Activated T-cell treated with anti-CD3 and anti-CD28 coated beads, Interleukin-2, amount 50 U/mL, for 72 hours (primary cell): Measurements from ENCODE around the gene SCD5. TPM values are rescaled to one million over a fixed set of nuclear protein-coding genes. Genes with fewer than 3 reads are reported as not detected.

ENCODE experiments used
- ATAC-seq, 2 donors: fragments of 150-1000 bp; cut with Tn5 transposase; replicated peaks in 1 of 2; 2 replicates each; pipeline ENCODE4 v1.10.0; 2021; ENCODE audit warnings: moderate library complexity in 2 of 2, mild to moderate bottlenecking in 1 of 2
- DNase-seq, 2 donors: peaks; one replicate each; pipeline ENCODE4 v3.0.0; 2021 to 2022; ENCODE audit warnings: mixed read lengths in 1 of 2
- H3K27ac Mint-ChIP-seq: one replicate; pipeline ENCODE4 v1.8.0; 2022; ENCODE audit warnings: mild to moderate bottlenecking, moderate library complexity, mixed read lengths
- H3K27me3 Mint-ChIP-seq: one replicate; pipeline ENCODE4 v1.8.0; 2022; ENCODE audit warnings: low read depth, mixed read lengths
- H3K36me3 Mint-ChIP-seq, 2 donors: one replicate each; pipeline ENCODE4 v1.8.0; 2022; ENCODE audit warnings: mixed read lengths in 2 of 2, mild to moderate bottlenecking in 1 of 2; ENCODE audit not compliant: insufficient read depth in 2 of 2
- H3K4me1 Mint-ChIP-seq: one replicate; pipeline ENCODE4 v1.8.0; 2022; ENCODE audit warnings: low read depth, mixed read lengths
- H3K4me3 Mint-ChIP-seq, 2 donors: one replicate each; pipeline ENCODE4 v1.8.0; 2022; ENCODE audit warnings: mild to moderate bottlenecking in 2 of 2, mixed read lengths in 2 of 2, moderate library complexity in 2 of 2
- H3K9me3 Mint-ChIP-seq, 2 donors: one replicate each; pipeline ENCODE4 v1.8.0; 2022; ENCODE audit warnings: mixed read lengths in 2 of 2
- total RNA-seq, 2 donors: library from RNA; stranded (reverse); gene quantifications; one replicate each; pipeline ENCODE4 v1.2.3, GENCODE V29; 2022

The SCD5 gene
- total RNA-seq, 2 donors from 2014 or later, result 1.5 to 1.6 TPM

DNA sequence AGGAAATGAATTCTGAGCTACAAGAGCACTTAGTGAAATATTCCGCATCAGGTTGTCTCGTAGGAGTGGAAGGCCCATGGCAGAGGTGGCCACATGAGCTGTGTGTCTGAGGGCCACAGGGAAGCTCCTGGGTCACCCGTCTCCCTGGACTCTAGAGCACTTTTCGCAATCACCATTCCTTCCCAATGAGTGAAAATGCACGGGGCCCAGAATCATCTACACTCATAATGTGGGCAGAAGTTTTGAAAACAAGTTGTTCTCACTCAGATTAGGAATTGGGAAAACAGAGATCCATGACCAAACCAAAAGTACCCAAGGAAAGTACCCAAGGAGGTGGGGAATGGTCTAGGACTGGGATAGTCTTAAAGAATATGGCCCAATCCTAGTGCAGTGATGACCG, 94.4 kb downstream of the SCD5 start:
- Mint-ChIP-seq H3K4me1 (no peaks in the 10 kb centered on the region), H3K36me3 (no peaks in the 10 kb centered on the region), H3K27me3 (peaks cover 9% of the 10 kb centered on the region), H3K4me3 (no peak overlapping the region), H3K9me3 (no peaks in the 10 kb centered on the region), H3K27ac (no peak overlapping the region)
- DNase-seq (no peak), ATAC-seq (no peak)

DNA sequence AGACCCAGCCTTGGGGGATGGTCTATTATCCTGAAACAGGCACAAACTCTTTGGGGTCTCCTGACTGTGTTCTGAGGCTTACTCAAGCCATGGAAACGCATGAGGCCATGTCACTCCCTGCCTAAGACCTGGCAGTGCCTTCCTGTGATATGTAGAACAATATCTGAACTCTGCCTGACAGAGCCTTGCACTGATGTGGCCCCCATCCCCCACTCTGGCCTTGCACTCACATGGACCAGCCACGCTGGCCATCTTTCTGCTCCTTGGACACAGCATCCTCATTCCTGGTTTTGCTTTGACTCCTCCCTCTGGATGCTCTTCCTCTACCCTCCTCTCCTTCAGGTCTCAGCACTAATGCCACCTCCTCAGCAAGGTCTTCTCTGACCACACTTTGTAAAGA, 100.2 kb downstream of the SCD5 start:
- Mint-ChIP-seq H3K4me1 (no peaks in the 10 kb centered on the region), H3K9me3 (no peaks in the 10 kb centered on the region), H3K27me3 (no peaks in the 10 kb centered on the region), H3K4me3 (no peak overlapping the region), H3K27ac (no peak overlapping the region), H3K36me3 (no peaks in the 10 kb centered on the region)
- DNase-seq (no peak), ATAC-seq (no peak)

DNA sequence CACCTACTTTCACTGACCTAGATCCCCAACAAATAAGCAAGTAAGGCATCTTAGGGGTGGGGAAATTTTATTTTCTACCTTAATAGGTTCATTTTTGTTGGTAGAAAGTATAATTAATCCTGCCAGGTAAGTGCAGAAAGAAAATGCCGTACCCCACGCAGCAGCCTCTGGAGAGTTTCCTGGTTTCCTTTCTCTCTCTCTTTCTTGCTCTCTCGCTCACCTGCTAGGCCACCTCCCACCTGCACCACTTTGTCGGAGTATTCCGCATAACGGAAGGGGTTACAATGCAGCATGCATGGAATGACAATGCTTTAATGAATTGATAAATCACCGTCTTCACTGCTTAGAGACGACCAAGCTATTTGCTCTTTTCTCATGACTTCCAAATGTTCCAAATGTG, 101.0 kb downstream of the SCD5 start:
- Mint-ChIP-seq H3K27me3 (no peaks in the 10 kb centered on the region), H3K4me1 (no peaks in the 10 kb centered on the region), H3K4me3 (no peak overlapping the region), H3K27ac (no peak overlapping the region), H3K9me3 (no peaks in the 10 kb centered on the region), H3K36me3 (no peaks in the 10 kb centered on the region)
- no peak for ATAC-seq
- no peak for DNase-seq

DNA sequence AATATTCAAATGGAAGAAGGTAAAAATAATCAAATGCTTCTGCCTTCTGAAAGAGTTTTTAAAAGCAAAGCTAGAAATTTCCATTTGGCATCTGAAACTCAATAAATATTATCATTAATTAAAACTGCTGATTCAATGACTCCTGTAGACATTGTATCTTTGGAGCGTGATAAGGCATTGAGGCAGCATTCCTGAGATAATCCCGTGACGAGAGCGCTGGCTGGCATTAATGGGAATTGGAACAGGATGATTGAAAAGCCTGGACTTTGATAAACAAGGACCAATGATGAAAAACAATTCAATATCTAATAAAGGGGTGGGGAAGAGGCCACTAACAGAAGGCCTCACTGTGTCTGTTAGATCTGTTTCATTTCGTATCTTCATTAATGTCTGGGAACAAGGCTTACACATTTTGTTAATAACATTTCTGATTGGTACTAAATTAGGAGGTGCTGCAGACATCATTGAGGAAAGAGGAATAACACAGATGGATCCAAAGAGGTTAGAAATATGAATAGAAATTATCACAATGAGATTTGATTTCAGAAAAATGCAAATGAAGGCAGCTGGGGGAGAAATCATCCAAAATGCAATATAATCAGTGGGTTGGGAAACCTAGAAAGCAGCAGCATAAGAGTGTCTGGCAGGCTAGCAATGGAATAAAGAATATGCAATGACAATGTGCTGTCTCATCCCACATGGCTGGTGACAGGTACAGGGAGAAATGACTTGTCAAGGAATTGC, 102.3 kb downstream of the SCD5 start:
- Mint-ChIP-seq H3K27me3 (no peaks in the 10 kb centered on the region), H3K4me3 (no peak overlapping the region), H3K4me1 (no peaks in the 10 kb centered on the region), H3K27ac (no peak overlapping the region), H3K9me3 (no peaks in the 10 kb centered on the region), H3K36me3 (no peaks in the 10 kb centered on the region)
- ATAC-seq, result no peak
- DNase-seq, result no peak

DNA sequence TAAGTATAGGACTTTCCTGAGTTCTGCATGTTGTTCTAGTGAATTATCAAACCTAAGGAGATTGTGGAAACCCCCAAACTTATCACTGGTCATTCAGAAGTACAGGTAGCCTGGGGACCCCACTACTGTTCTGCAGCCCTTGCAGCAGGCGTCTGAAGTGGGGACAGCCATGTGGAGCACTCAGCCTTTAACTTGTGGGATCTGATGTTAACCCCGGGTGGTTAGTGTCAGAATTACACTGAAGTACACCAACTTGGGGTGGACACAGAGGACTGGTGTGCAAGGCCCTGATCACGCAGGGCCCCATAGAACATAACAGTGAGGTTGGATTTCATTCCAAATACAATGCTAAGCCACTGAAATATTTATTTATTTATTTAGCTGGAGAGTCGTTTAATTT, 103.7 kb downstream of the SCD5 start:
- ATAC-seq, result no peak
- Mint-ChIP-seq H3K4me3 (no peak overlapping the region), H3K36me3 (no peaks in the 10 kb centered on the region), H3K4me1 (no peaks in the 10 kb centered on the region), H3K27me3 (no peaks in the 10 kb centered on the region), H3K27ac (no peak overlapping the region), H3K9me3 (no peaks in the 10 kb centered on the region)
- no peak for DNase-seq

DNA sequence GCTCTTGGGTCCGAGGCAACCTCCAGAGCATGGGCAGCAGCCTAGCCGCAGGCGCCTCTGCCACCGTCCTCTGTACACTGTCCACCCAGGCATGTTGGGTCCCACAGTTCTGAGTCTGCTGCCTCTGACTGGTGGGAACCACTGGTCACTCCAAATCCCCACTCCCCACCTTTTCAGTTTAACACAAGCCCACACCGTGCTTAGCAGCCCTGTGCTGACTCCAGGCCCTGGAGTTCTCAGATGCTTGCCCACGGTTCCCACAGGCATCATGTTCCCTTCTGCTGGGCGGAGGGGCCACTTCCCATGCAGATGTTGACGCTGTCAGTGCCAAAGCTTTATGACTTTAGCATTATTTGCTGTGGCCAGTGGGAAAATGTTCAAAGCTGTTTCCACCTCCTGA, 104.5 kb downstream of the SCD5 start:
- no peaks in the 10 kb centered on the region for H3K9me3 Mint-ChIP-seq
- ATAC-seq (no peak), DNase-seq (no peak)
- H3K4me1 Mint-ChIP-seq, result no peaks in the 10 kb centered on the region
- H3K4me3 Mint-ChIP-seq, result no peak overlapping the region
- H3K27me3 Mint-ChIP-seq, result peaks cover 1% of the 10 kb centered on the region
- no peaks in the 10 kb centered on the region for H3K36me3 Mint-ChIP-seq
- no peak overlapping the region for H3K27ac Mint-ChIP-seq

DNA sequence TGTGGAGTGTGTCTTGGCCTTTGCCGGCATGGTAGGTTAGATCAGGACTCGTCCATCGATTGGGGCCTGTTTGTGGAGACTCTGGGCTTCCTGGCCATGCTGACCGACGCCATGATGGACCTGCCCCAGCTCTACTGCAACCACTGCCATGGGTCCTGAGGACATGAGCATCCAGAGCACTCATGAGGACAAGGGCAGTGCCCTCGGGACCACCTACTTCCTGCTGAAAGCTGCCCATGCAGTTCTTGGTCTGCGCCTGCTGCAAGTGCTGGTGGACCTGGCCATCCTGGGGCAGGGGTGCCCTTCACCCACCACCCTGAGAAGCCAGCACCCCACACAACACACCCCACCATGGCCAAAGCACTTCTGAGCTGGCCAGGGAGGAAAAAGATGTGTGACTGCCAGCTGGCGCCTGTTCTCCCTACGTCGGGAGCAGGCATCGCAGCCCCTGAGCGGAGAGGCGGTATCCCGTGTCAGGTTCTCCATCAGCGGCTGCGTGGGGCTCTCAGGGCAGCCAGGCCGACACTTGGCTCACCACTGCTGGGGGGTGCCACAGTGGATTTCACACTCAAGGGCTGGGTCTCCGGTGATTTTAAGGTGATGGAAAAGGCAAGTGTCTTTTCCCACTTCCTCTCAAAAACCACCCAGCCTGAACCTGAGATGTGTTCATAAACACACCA, 106.4 kb downstream of the SCD5 start:
- no peaks in the 10 kb centered on the region for H3K9me3 Mint-ChIP-seq
- H3K27me3 Mint-ChIP-seq, result peaks cover 5% of the 10 kb centered on the region
- DNase-seq, result no peak
- H3K4me1 Mint-ChIP-seq, result no peaks in the 10 kb centered on the region
- ATAC-seq, result no peak
- no peaks in the 10 kb centered on the region for H3K36me3 Mint-ChIP-seq
- H3K4me3 Mint-ChIP-seq, result no peak overlapping the region
- no peak overlapping the region for H3K27ac Mint-ChIP-seq

DNA sequence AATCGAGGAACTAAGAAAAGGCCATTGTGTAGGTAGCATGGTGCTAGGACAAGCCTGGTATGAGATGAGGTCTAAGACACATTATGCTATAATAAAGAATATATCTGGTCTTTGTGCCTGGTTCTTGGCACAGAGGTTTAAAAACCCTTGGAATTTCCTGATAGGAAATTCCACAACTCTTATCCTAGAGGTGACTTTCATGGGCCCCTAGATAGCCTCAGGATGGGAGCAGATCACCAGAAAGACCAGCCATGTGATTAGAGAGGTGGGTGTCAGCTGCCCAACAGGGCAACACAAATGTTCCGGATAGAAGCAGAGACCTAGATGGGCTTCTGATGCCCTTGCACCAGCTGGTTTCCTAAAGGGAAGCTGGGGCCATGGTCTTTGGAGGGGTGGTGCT, 107.2 kb downstream of the SCD5 start:
- Mint-ChIP-seq H3K4me3 (no peak overlapping the region), H3K36me3 (no peaks in the 10 kb centered on the region), H3K9me3 (no peaks in the 10 kb centered on the region), H3K27me3 (peaks cover 5% of the 10 kb centered on the region), H3K4me1 (no peaks in the 10 kb centered on the region), H3K27ac (no peak overlapping the region)
- ATAC-seq (no peak), DNase-seq (no peak)

DNA sequence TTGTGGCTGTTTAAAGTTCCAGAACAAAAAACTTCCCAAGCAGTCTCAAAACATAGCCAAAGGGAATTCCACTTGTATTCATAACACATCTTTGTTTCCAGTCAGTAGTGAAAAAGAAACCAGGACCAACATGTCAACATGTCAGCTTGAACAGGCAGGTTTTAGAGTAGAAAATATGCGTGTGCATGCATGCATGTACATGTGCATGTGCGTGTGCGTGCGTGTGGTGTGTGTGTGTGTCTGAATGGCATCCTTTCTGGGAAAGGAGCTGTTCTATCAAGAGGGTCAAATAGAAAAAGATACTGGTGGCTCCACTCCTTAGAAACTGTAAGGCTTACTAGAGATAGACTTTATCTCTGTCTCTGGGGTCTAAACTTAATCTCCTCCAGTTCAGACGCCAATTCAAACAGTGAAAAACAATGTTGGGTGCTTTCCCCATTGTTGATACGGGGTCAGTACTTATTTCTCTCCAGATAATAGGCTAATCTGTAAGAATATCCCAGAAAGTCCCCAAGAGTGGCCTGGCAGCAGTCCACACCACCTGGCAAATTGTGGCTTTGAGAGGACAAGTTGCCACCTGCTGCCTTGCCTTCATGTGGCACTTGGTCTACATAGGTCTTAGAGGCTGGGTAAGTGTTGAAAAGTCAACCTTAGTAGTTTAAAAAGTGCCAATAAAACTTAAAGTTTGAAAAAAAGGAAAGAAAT, 110.4 kb downstream of the SCD5 start:
- Mint-ChIP-seq H3K4me3 (no peak overlapping the region), H3K4me1 (no peaks in the 10 kb centered on the region), H3K27me3 (peaks cover 5% of the 10 kb centered on the region), H3K27ac (no peak overlapping the region), H3K9me3 (no peaks in the 10 kb centered on the region), H3K36me3 (no peaks in the 10 kb centered on the region)
- no peak for ATAC-seq
- no peak for DNase-seq

DNA sequence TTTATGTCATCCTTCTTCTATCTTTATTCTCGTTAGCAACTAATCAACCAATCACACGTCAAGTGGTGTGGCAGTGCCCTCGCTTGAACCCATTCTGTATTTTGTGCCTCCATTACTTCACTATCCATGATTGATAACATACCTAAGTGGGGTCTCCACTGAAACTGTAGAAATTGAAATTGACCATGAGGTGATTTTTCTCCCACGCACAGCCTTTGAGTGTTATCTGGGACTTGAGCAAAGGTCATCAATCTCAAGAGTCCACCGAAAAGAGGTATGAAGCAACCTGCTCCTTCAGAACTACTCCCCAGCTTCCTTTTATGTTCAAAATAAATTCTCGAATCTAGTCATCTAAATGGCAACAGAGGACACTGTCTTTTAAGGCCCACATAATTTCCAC, 111.1 kb downstream of the SCD5 start:
- no peak overlapping the region for H3K4me3 Mint-ChIP-seq
- H3K4me1 Mint-ChIP-seq, result no peaks in the 10 kb centered on the region
- no peaks in the 10 kb centered on the region for H3K9me3 Mint-ChIP-seq
- H3K27me3 Mint-ChIP-seq, result peaks cover 5% of the 10 kb centered on the region
- H3K27ac Mint-ChIP-seq, result no peak overlapping the region
- H3K36me3 Mint-ChIP-seq, result no peaks in the 10 kb centered on the region
- ATAC-seq (no peak), DNase-seq (no peak)

DNA sequence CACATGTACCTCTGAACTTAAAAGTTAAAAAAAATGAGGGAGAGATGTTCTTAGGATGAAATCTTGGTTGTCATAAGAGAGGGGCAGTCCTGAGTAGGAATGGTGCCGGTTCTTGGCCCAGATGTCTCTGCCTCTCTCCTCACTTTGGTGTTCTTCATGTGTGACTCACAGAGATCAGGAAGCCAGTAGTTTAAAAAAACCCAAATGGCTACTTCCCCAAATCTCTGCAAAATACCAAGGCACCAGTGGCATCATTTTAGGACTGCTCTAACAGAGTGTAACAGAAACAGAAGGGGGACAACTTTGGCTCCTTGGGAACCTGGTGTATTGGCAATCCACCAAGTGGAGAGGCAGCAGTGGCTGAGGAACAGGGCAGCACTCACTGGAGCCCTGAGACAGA, 116.8 kb downstream of the SCD5 start:
- H3K27ac Mint-ChIP-seq, result no peak overlapping the region
- H3K27me3 Mint-ChIP-seq, result no peaks in the 10 kb centered on the region
- no peak for ATAC-seq
- no peak for DNase-seq
- no peaks in the 10 kb centered on the region for H3K4me1 Mint-ChIP-seq
- no peaks in the 10 kb centered on the region for H3K36me3 Mint-ChIP-seq
- no peaks in the 10 kb centered on the region for H3K9me3 Mint-ChIP-seq
- no peak overlapping the region for H3K4me3 Mint-ChIP-seq

DNA sequence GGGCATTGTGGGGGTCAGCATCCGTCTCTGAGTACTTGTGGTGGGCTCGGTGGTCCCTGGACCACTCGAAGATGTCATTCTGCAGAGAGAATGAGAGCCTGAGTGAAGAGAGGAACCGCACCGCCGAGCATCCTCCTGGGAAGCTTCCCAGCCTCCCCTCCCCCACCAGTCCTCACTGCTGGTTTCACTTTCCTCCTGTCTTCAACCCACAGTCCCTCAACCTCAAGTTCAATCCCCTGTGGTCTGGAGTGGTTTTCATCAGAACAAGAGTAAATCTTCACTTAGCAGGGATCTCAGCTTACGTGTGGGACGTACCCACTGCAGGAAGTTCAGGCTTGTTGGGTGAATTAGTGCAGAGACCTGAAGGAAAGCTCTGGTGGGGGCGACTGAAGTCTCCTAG, 117.8 kb downstream of the SCD5 start:
- no peaks in the 10 kb centered on the region for H3K4me1 Mint-ChIP-seq
- H3K36me3 Mint-ChIP-seq, result no peaks in the 10 kb centered on the region
- no peaks in the 10 kb centered on the region for H3K9me3 Mint-ChIP-seq
- no peak overlapping the region for H3K4me3 Mint-ChIP-seq
- no peak overlapping the region for H3K27ac Mint-ChIP-seq
- no peaks in the 10 kb centered on the region for H3K27me3 Mint-ChIP-seq
- DNase-seq (no peak), ATAC-seq (no peak)

DNA sequence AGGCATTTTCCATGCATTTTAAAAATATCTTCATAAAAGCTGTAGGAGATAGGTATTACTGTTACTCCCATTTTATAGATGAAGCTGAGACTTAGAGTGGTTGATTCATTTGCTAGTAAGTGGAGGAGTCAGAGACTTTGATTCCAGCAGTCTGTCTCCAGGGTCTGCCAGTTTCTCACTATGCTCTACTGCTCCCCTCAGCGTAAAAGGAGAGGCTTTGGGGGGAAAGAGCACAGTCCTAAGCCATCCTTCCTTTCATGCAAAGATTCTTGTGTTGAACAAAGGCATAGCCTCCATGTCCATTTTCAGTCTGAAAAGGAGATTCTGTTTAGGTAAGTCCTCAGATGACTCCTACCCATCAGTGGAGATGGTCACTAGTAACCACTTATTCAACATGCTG, 119.1 kb downstream of the SCD5 start:
- Mint-ChIP-seq H3K27ac (no peak overlapping the region), H3K9me3 (no peaks in the 10 kb centered on the region), H3K4me3 (no peak overlapping the region), H3K27me3 (no peaks in the 10 kb centered on the region), H3K36me3 (no peaks in the 10 kb centered on the region), H3K4me1 (no peaks in the 10 kb centered on the region)
- ATAC-seq (no peak), DNase-seq (no peak)
